ENCODE data around the gene ST6GALNAC2.
A peak's percentile ranks its signal among the peaks of the same experiment; 100 is the strongest.
"Not testable (repeated sequence)": the region's sequence is repeated elsewhere in the genome, so short reads cannot be mapped to it uniquely, and the experiment has no call there.

ST6GALNAC2 gene

DNA sequence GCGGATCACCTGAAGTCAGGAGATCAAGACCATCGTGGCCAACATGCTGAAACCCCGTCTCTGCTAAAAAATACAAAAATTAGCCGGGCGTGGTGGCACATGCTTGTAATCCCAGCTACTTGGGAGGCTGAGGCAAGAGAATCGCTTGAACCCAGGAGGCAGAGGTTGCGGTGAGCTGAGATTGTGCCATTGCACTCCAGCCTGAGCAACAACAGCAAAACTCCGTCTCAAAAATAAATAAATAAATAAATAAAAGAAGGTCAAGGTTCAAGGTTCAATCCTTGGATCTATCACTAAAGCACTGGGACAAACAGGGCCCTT is 60.2 kb downstream of the ST6GALNAC2 start:
- not testable (repeated sequence) for DNase-seq

DNA sequence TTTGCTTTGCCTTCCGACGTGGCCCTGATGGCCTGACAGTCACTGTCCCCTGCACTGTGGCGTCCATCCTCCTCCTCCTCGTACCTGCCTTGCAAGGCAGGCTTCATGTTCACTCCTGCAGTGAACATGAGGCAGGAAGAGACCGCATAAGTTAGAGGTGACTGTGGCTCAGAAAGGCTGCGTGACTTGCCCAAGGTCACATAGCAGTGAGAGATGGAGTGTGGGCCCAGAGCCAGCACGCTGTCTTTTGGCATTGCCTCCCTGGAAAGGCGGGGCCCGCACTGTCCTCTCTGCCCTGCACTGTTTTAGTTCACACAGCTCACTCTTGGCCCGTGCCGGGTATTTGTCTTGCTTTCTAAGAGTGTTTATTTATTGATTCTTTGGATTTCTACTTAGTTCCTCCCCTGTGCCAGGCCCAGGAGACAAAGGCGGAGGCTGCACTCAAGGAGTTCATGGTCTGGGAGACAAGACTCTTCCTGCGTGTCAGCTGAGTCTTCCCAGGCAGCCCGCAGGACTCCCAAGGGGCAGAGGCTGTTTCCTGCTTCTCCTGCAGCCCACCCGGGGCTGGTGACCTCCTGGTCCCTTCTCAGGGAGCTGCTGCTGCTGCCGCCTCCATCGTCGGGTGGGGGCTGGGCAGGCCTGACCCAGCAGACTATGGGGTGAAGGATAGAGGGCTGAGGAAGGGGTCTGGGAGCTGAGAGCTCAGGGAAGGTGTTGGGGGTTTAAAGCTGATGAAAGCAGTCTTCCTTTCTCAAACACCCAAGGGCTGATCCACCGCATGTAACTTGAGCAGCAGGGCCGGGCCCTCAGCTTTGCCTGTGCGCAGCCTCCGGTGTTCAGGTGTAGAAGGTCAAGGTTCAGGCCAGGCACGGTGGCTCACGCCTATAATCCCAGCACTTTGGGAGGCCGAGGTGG is 60.8 kb downstream of the ST6GALNAC2 start:
- DNase-seq: no peak

DNA sequence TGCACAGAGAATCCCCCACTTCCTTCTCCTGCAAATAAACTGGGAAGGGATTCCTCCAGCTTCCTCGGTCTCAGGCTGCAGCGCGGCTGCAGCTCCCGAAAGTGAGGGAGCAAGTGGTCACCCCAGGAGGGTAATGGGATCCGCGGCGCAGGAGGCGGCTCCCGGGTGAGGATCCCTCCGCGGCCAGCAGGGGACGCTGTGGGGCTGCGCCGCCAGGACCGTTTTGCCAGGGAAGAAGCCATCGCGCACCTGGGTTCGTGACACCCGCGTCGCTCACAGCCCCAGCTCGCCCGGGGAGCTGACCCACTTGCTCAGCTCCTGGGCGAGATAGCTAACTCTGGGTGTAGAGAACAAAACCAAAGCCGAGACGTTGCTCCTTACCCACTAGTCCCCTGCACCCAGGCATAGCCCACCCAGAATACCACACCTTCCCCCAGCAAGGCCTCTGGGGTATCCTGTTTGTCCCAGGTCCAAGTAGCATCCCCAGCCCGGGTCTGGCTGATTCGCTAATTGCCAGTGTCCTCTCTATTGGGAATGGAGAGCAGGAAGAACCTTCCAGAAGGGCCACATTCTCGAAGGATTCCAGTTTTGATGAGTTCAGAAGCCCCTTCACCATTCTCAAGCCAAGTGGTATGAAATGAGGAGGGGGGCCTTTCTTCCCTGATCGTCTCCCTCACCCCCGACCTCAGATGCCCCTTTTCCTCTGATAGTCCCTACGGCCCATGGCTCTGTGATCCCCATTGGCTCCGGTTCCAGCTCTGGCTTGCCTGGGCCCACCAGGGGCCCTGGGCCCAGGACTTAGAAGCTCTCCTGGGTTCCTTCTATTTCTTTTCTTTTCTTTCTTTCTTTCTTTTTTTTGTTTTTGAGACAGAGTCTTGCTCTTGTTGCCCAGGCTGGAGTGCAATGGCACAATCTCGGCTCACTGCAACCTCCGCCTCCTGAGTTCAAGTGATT is 62.3 kb downstream of the ST6GALNAC2 start:
- DNase-seq: peak; percentile 85

DNA sequence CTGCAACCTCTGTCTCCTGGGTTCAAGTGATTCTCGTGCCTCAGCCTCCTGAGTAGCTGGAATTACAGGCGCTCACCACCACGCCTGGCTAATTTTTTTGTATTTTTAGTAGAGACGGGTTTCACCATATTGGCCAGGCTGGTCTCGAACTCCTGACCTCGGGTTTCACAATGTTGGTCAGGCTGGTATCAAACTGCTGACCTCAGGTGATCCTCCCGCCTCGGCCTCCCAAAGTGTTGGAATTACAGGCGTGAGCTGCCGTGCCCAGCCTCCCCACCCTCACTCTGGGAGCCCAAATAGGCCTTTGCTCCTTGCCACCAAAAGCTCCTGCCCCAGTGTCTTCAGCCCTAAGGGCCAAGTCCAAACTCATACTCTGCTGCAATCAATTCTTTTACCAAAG is 64.0 kb downstream of the ST6GALNAC2 start:
- not testable (repeated sequence) for DNase-seq

DNA sequence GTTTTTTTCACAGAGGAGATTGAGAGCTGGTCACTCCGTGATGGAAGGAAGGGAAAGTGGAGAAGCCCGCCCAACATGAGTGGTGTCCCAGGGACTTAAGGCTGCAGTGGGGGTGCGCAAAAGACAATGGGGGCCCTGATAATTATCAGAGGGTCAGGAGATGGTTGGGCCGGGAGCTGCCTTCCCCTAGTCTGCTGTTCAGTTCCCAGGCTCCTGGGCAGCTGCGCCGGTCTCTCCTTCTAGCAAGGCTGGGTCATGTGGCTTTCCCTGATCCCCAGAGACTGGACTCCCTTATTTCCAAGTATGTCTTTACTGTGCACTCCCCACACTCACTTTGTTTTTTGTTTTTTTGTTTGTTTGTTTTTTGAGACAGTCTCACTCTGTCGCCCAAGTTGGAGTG is 64.4 kb downstream of the ST6GALNAC2 start:
- DNase-seq: no peak

DNA sequence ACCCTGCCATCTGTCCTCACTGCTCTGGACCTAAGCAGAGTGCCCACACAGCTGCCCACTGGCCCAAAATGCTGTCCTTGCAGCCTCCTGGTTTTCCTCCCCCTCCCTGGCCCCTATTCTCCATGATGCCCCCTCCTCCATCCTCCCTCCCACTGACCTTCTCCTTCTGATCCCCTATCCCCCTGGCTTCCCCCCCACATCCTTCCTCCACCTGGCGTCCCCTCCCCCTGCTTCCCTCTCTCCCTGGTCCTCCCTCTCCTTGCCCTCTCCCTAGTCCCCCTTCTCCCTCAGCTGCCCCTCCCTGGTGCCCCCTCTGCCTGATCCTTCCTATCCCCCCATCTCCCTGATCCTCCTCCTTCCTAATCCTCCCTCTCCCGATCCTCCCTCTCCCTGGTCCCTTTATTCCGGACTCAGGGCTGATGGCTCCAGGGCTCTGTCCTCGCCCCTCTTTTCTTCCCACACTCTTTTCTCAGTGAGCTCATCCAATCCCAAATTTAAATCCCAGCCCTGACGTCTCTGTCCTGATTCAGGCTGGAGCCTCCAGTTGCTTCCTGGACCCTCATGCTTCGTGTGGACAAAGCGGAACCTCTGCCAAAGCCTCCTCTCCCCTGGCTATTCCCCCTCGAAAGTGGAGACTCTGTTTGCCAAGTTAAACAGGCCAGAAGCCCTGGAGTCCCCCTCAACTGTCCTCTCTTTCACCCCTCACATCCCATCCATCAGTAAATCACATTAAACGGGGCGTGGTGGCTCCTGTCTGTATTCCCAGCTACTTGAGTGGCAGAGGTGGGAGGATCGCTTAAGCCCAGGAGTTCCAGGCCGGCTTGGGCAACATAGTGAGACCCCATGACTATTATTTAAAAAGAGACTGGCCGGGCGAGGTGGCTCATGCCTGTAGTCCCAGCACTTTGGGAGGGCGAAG is 66.4 kb downstream of the ST6GALNAC2 start:
- DNase-seq: no peak

DNA sequence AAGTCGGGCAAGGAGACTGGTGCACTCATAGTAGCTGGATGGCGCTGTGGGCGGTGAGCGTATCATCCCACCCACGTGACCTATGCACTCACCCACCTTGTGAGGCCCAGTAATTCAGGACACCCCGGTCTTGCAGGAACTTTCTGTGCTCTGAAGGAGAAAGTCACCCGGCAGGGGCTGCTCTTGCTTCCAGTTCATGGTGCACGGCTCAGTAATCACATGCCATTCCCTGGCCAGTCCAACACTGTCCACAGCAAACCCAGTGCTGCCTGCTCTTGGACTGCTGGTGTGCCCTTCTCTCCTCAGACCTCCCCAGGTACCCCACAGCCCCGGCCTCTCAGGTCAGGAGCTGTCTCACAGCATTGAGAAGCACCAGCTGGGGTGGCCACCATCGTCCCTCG is 68.0 kb downstream of the ST6GALNAC2 start:
- DNase-seq: no peak
